Stimulated activated CD4-positive, alpha-beta T cell treated with anti-CD3 and anti-CD28 coated beads, Interleukin-12 subunit alpha, Interleukin-12 subunit beta, amount 100 ng/mL, for 4 hours (primary cell): ENCODE measurements around the gene CNBP.
A peak's percentile ranks its signal among the peaks of the same experiment; 100 is the strongest.
"Not testable (repeated sequence)": the region's sequence is repeated elsewhere in the genome, so short reads cannot be mapped to it uniquely, and the experiment has no call there.

Experiments used
- DNase-seq: peaks from one replicate; pipeline ENCODE4 v3.0.0-alpha.2; 2020

Gene CNBP

GRCh38 chr3:129184784-129185542 lies 1.3 kb upstream of the CNBP start:
- not testable (repeated sequence) for DNase-seq

- DNase-seq = no peak
Observed at GRCh38 chr3:129184396-129184657, 631 bp upstream of the CNBP start.

- DNase-seq = no peak
Observed at GRCh38 chr3:129182390-129183185, 1.1 kb downstream of the CNBP start.

GRCh38 chr3:129181819-129182218 lies 1.9 kb downstream of the CNBP start:
- no peak for DNase-seq

- DNase-seq = no peak
Observed at GRCh38 chr3:129180461-129180860, 3.2 kb downstream of the CNBP start.

- DNase-seq = no peak
Observed at GRCh38 chr3:129176051-129176450, 7.6 kb downstream of the CNBP start.

- DNase-seq = no peak
Observed at GRCh38 chr3:129173725-129174124, 10.0 kb downstream of the CNBP start.

- no peak for DNase-seq
Observed at GRCh38 chr3:129173206-129173605, 10.5 kb downstream of the CNBP start.

GRCh38 chr3:129166579-129167332 lies 16.9 kb downstream of the CNBP start:
- DNase-seq = no peak

GRCh38 chr3:129165594-129165993 lies 18.1 kb downstream of the CNBP start:
- not testable (repeated sequence) for DNase-seq

GRCh38 chr3:129164500-129164899 lies 19.2 kb downstream of the CNBP start:
- DNase-seq = no peak

GRCh38 chr3:129162729-129163579 lies 20.7 kb downstream of the CNBP start:
- no peak for DNase-seq

- peak; percentile 19 for DNase-seq
Observed at GRCh38 chr3:129161860-129162271, 21.8 kb downstream of the CNBP start.

GRCh38 chr3:129160891-129161859 lies 22.5 kb downstream of the CNBP start, which contains the start of gene ISY1:
ISY1 (minus strand) TSS chr3:129161063; CDS start chr3:129160975, 88 bp downstream.
- DNase-seq = peak; percentile 79

GRCh38 chr3:129144786-129145185 lies 38.9 kb downstream of the CNBP start:
- DNase-seq = no peak

GRCh38 chr3:129141011-129141410 lies 42.7 kb downstream of the CNBP start:
- not testable (repeated sequence) for DNase-seq

GRCh38 chr3:129139911-129140310 lies 43.8 kb downstream of the CNBP start:
- no peak for DNase-seq

- DNase-seq = not testable (repeated sequence)
Observed at GRCh38 chr3:129136275-129136674, 47.4 kb downstream of the CNBP start.

- no peak for DNase-seq
Observed at GRCh38 chr3:129132097-129132866, 51.4 kb downstream of the CNBP start.

- no peak for DNase-seq
Observed at GRCh38 chr3:129131465-129132088, 52.1 kb downstream of the CNBP start.
